Measurements from ENCODE around the gene RASA4B.
A peak's percentile ranks its signal among the peaks of the same experiment; 100 is the strongest.
"Not testable (repeated sequence)": the region's sequence is repeated elsewhere in the genome, so short reads cannot be mapped to it uniquely, and the experiment has no call there.

RASA4B gene

DNA sequence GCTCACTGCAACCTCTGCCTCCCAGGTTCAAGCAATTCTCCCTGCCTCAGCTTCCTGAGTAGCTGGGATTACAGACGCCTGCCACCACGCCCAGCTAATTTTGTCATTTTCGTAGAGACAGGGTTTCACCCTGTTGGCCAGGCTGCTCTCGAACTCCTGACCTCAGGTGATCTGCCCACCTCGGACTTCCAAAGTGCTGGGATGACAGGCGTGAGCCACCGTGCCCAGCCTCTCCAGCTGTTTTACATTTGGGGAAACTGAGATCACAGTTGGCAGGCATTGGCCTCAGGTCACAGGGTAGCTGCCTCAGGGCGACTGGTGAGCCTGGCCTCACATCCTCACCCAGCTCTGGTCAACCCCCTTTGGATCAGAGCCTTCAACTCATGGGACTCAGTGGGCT lies 7.0 kb downstream of the RASA4B start:
- DNase-seq = not testable (repeated sequence)

DNA sequence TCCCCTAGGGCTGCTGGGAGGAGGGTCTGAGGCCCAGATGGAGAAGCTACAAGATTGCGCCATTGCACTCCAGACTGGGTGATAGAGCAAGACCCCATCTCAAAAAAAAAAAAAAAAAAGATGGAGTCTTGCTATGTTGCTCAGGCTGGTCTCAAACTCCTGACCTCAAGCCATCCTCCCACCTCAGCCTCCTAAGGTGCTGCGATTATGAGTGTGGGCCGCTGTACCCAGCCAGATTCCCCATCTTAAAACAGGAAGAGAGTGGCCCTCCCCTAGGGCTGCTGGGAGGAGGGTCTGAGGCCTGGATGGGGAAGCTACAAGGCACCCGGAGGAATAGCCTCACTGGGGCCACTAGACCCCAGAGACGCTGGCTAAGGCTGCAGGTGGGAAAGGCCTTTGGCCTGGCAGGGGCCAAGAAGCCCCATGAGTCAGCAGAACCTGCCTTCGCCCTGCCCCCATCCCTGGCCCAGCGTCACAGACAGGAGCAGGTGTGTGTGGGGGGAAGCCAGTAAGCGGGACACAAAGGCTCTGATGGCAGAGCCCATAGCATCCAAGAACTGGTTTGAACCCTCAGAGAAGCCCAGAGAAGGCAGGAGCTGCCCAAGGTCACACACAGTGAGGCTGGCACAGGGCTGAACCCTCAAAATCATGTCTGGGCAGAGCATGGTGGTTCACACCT lies 10.0 kb downstream of the RASA4B start:
- DNase-seq = not testable (repeated sequence)

DNA sequence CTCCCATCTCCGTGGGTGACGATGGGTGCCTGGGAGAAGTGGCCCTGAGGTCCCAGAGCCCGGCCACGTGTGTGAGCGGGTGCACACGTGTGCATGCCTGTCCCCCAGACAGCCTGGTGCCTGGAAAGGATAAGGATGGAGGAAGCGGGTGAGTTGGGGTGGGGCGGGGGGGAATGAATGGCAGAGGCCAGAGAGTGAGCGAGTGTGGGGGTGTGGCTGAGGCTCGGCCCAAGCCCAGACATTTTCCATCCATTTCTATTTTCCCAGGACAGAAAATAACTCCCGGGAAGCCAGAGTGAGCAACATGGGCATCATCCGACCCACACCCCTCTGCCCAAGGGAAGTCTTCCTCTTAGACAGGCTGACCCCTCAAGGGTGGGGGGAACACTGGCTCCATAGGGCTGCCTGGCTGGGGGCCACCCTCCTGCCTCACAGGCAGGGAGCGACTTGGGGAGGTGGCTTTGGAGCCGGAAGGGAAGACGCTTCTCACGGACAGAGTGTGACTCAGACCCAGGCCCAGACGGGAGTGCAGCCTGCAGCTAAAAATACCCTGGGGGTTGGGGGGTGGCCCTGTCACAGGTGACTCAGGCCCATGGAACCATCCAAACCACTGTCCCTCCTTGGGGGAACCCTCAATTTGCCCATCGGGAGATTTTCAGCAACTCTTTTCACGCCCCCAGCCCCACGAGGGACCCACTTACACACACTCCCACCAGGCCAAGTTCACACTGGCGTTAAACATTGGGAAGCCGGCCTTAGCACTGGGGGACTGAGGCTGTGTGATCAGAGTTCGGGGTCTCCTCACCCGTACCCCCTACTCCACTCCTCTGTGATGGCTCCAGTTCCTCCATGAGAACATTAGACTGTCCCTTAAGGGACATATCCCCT lies 12.0 kb downstream of the RASA4B start:
- DNase-seq = not testable (repeated sequence)

DNA sequence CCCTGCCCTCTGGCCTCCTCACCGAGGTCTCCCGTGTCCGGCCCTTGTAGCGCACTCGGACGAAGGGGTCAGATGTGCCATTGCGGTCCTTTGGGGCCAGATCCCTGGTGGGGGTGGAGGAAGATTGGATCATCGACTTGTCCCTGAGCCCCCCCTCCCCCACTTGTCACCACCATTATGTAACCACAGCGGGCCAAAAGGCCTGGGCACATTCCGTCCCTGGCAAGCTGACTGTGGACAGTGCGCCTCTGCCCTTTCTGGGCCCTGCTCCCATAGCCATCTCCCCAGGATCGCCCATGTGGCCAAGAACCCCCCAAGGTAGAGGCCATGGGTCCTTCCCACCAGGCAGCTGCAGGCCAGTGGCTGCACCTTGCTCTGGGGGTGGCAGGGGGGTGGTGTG lies 14.4 kb downstream of the RASA4B start:
- not testable (repeated sequence) for DNase-seq

DNA sequence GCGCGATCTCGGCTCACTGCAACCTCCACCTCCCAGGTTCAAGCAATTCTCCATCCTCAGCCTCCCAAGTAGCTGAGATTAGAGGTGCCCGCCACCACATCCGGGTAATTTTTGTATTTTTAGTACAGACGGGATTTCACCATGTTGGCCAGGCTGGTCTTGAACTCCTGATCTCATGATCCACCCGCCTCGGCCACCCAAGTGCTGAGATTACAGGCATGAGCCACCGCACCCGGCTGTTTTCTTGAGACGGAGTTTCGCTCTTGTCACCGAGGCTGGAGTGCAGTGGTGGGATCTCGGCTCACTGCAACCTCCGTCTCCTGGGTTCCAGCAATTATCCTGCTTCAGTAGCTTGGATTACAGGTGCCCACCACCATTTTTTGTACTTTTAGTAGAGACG lies 19.3 kb downstream of the RASA4B start:
- not testable (repeated sequence) for DNase-seq

DNA sequence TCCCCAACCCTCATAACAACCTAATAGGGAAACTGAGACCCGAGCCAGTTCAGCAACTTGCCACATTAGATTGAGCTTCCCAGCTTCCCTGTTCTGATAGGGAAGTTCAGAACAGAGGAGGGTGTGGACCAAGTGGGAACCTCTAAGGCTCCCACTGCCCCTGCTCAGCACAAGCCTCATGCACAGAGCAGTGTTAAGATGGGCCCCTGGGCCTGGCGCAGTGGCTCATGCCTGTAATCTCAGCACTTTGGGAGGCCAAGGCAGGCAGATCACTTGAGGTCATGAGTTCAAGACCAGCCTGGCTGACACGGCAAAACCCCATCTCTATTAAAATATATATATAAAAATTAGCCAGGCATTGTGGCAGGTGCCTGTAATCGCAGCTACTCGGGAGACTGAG lies 20.3 kb downstream of the RASA4B start:
- not testable (repeated sequence) for DNase-seq

DNA sequence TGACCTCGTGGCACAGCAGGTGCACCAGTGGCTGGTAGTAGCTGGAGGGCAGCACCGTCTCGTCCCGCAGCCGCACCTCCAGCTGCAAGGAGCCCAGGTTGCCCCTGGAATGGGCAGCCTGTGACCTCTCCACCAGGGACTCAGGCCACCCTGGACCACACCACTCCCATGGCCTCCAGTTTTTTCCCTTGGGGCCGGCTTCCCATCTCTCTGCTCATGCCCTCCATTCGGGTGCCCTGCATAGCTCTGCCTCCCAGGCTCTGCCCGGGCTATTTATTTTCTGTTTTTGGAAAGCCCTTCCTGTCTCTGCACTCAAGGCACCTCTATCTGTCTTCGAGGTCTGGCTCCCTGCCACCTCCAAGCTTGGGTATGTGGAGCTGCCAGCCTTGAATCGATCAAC lies 20.7 kb downstream of the RASA4B start:
- not testable (repeated sequence) for DNase-seq

DNA sequence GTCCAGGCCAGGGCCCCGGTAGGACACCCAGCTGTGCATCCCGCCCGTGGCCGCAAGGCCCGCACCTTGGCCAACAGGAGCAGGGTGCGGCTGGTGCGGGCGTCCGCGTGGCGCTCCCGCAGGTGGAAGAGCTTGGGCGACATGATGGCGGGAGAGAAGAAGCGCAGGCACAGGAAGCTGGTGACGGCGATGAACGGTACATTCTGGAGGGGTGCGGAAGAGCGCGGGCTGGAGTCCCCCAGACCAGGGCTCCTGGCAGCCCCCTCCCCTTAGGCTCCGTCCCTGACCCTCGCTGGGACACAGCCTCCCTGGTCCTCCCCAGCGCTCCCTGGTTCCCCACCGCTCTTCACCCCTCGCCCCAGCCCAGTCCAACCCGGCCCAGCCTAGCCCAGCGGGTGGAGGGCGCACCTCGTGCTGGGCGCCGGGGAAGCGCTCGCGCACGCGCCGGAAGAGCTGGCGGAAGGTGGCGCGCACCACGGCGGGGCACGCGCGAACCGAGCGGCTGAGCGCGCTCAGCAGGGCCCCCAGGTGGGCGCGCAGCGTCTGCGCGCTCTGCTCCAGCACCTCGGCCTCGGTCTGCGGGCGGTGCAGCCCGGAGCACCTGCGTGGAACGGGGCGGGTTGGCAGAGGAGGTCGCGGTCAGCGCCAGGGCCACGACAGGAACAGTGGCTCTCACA lies 23.0 kb downstream of the RASA4B start:
- not testable (repeated sequence) for DNase-seq

DNA sequence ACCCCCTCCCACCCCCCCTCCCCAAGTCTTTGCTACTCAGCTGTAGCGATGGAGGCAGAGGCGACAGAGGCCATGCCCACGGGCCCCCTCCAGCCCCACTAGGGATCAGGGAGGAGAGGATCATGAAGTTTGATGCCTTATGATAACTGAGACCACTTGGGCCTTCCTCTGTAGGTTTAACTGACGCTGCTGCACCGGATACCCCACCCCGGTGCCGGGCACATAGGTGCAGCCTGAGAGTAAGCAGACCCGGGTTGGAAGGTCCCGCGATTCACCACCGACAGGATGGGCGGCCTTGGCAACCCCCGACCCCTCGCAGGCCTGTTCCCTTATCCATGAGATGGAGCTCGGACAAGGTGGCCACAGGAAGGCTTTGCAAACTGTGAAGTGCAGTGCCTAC lies 23.6 kb downstream of the RASA4B start:
- not testable (repeated sequence) for DNase-seq

DNA sequence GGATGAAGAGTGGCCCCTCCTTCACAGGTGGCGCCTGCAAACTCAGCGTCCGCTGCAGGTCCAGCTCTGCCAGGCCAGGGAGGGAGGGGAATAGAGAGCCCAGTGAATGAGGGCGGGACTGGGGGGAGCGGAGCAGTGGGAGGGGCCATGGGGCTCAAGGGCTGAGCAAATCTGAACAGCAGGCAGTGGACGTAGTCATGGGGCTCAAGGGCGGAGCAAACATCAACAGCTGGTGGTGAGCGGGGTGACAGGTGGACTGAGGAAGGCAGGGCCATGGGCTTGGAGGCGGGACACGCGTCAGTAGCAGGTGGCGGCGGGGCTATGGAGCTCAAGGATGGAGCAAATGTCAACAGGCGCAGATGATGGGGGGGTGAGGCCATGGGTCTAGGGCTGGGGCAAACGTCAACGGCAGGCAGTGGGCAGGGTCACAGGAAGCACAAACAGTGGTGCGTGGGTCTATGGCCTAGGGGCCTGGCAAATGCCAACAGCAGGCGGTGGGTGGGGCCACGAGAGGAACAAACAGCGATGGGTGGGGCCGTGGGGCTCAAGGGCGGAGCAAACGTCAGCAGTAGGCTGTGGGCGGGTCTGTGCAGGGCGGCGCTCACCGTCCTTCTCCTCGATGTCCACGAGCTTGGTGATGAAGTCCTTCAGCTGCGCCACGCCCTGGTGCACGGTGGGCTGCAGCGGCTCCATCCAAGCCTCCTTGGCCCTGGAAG lies 24.2 kb downstream of the RASA4B start:
- not testable (repeated sequence) for DNase-seq

DNA sequence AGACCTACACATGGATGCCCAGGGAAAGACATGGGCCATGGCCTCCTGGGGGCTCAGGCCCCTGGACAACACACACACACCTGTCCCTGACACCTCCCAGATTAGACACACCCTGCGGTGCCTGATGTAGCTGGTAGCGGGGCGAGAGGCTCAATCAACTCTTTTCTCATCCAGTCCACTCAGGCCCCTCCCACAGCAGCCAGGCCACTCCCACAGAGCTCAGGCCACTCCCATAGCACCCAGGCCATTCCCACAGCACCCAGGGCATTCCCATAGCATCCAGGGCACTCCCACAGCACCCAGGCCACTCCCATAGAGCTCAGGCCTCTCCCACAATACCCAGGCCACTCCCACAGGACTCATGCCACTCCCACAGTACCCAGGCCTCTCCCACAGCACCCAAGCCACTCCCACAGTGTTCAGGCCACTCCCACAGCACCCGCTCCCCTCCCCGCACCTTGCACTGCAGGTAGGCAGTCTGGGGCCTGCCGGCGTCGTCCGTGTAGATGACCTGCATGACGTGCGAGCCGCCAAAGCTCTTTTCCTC lies 27.0 kb downstream of the RASA4B start:
- peak; percentile 38 for DNase-seq

DNA sequence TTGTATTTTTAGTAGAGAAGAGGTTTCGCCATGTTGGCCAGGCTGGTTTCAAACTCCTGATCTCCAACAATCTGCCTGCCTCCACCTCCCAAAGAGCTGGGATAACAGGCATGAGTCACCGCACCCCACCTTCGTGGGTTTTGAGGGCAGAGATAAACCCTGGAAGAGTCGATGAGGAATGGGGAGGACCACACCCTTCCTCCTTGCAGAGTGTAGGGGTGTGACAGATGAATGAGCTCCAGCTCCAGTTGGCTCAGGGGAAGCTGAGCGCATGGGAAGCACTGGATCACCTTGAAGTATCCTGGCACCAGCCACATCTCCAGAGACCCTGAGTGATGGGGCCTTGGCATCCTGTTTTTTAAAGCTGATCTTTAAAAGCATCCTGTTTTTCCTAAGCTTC lies 33.3 kb downstream of the RASA4B start:
- DNase-seq = not testable (repeated sequence)

DNA sequence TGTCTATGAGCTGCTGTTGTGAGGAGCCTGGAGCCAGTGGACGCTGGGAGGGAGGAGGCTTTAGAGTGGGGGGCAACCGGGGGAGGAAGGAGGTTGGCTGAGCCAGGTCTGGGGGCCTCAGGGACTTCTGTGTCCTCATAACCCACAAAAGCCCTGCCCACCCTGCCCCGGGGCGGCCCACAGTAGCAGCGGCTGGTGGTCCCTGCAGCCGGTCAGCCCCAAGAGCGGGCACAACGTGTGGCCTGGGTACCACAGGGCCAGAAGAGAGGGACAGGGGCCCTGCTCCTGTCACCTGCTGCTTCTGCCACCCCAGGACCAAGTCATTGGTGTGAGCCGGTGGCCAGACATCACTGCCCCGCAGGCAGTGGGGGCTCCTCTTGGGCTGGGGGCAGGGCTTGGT lies 35.6 kb downstream of the RASA4B start:
- DNase-seq = not testable (repeated sequence)

DNA sequence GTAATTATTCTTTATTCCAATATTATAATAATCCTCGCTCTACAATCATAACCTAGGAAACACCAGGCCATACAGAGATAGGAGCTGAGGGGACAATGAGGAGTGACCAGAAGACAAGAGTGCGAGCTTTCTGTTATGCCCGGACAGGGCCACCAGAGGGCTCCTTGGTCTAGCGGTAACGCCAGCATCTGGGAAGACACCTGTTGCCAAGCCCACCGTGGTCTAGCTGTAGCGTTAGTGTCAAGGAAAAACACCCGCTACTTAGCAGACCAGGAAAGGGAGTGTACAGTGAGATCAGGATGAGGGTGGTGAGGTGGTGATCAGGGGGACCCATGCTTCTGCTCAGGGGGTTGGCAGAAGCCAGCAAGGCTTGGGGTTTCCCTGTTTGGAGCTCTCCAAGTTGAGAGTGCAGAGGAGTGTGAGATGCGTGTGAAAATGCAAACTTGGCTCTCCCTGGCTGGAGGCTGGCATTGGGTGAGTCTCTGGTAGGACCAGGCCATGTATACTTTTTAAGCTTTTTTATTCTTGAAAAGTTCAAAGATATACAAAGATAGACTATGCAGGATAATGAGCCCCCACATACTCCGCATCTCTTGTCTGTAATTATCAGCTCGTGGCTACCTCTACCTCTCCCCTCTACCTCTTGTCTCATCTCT lies 37.5 kb downstream of the RASA4B start:
- DNase-seq = peak; percentile 48

DNA sequence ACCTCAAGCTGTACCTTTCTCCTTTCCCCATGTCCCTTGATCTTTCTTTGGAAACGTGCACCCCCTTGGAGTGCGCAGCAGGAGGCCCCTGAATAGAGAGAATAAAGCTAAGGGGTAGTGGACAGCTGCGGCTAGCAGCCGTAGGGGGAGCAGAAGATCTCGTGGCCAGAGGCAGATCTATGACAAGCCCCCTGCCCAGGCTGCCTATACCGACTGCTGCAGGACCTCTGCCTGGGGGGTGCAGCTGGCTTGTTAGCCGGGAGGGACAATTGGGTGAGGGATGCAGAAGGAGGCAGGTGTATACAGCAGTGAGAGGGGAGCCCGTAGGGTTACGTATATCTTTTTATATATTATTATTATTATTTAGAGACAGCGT lies 38.4 kb downstream of the RASA4B start:
- not testable (repeated sequence) for DNase-seq

DNA sequence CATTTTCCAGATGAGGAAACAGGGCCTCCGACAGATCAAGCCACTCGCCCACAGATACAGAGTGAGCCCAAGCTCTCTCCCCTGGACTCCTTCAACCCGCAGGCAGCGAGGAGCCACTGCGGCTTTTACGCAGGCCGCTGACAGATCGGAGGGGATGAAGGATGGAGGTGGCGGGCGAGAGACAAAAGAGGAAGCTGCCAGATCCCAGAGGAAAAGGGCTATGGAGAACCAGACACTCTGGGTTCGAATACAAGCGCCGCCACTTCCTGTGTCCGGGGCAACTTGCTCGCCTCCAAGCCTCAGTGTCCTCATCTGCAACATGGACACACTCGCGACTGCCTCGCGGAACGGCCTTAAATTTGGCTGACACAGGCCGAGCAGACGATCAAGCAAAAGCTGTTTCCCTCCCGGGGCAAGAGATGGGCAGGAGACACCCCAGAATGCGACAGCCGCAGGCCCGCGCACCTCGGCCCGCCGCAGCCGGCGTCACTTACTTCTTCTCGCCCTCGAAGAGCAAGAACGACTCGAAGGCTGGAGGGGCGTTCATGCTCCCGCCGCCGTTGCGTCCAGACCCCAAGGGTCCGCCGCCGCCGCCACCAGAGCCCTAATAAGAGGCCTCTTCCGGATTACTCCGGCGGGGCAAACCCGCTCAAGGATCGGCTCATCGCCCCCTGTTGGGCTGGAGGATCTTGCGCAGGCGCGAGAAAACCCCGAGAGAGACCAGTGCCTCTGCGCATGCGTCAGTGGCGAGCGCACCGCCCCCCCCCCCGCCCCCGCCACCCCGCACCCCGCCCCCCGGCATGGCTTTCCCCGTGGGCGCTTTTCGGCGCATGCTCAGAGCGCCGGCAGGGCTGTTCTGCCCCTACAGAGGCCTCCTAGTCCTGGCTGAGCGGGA lies 39.0 kb downstream of the RASA4B start, which contains the start of gene POLR2J:
TSS of gene POLR2J (minus strand) at position 609 of the 895 bp plus-strand sequence. CDS start at position 547, 62 bp downstream.
- DNase-seq = peak; percentile 95

DNA sequence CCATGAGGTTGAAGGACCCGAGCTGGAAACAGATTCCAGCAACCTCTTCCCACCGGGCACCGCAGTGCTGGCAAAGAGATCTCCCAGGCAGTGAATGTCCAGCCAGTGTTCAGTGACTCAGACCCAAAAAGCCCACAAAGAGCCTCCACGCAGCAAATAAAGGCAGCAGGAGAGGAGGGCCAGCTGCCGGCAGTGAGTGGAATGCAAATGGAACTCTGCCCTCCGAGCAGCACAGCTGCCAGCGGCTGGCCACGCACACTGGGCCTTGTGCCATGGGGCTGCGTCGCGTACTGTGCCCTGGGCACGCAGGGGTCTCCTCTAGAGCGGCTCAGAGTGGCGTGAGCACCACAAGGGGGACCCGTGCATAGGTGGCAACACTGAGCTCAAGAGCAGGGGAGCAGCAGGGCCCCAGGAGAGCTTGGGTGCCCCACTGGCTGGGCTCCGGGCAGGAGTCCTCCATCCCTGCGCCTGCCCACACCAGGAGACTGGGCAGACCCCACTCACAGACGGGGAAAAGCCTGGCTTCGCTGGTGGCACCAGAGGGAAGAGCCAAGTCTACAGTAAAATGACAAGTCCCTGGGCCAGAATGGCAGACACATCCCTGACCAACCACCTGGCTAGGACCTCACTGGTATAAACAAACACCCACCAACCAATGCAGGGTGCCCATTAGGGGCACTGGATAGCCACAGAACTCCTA lies 42.7 kb downstream of the RASA4B start:
- DNase-seq = not testable (repeated sequence)

DNA sequence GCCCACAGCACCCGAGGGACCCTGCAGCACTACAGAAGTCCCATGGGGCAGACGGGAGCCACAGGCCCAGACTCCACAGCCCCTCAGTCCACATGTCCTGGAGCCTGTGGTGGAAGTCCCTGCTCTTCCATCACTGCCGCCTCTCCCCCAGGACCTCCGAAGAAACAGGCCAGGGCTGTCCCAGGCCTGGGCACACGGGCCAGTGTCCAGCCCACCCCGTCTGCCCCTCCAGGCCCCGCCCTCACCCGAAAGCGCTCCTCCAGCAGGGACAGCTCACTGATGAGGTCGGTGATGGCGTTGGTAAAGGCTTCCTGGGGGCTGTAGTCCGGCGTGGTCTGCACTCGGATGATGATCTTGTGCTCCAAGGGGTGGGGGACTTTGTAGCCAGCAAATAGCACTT lies 43.5 kb downstream of the RASA4B start:
- not testable (repeated sequence) for DNase-seq

DNA sequence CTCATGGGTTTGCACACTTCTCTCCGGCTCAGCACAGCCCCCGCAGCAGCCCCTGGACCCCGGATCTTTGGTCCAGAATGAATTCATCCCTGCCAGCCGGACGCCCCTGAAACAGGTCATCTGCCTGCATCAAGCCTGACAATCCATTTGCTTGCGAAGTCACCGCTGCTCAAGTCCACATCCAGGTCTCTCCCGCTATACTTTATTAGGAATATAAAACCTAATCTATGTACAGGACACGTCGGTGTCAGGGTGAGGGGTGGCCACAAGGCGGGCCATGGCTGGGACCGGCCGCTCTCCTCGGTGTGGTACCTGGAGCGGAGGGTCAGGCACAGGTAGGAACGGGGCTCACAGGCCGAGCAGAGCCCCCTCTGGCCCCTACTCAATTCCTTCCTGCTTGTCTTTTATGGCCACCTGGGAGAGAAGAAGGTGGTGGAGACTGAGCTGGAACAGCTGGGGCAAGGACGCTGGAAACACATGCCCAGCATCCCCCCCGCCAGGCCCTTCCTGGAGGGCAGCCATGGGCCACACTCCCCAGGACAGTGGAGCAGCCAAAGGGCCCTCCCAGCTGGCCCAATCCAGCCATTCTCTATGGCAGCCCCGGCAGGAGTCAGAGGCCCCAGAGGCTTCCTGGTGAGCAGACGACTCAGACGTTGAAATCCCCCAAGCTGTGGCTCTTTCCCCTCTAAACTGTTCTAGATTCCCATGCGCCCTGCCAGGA lies 44.1 kb downstream of the RASA4B start:
- no peak for DNase-seq
